Right lobe of liver (tissue), 4 donors: ENCODE data around the gene EIF4E3.

Source experiments
- CTCF ChIP-seq, 4 donors: fragments of 200-600 bp in 3 of 4; fragments of 450-650 bp in 1 of 4; IDR thresholded peaks; one replicate each; pipeline versions ENCODE4 v1.5.1 to v1.8.0; 2016 to 2022; ENCODE audit warnings: antibody characterized with exemption in 4 of 4, mild to moderate bottlenecking in 2 of 4
- POLR2A ChIP-seq: fragments of 450-650 bp; IDR thresholded peaks from one replicate; pipeline ENCODE4 v1.6.1; 2017; ENCODE audit warnings: antibody characterized with exemption, mild to moderate bottlenecking
- donor health status: DM: no; HTN: no; CAD: no.
- donor health status: DM: no; HTN: no; CAD: no.
- donor health status: DM: no; HTN: yes; CAD: no.

- TF ChIP-seq CTCF (IDR thresholded peaks at IDR 0.05) (no peak), POLR2A (no peak)
Measured at GRCh38 chr3:71646971-71647370, 78.2 kb downstream of the EIF4E3 start.
